HL-60 (cell line): ENCODE data around the gene TRIP13.

Source experiments
- CTCF ChIP-seq: IDR thresholded peaks from one replicate; pipeline ENCODE4 v1.5.1; 2011; ENCODE audit warnings: low read length, control low read depth, inconsistent platforms; ENCODE audit not compliant: insufficient read depth
- POLR2AphosphoS5 ChIP-seq: IDR thresholded peaks from 2 replicates; pipeline ENCODE4 v1.6.1; 2012; ENCODE audit warnings: low read depth
- REST ChIP-seq: IDR thresholded peaks from 2 replicates; pipeline ENCODE4 v1.6.1; 2012; ENCODE audit warnings: low read depth; ENCODE audit not compliant: insufficient replicate concordance
- SPI1 ChIP-seq: IDR thresholded peaks from 2 replicates; pipeline ENCODE4 v1.6.1; 2012; ENCODE audit warnings: low read depth, mild to moderate bottlenecking, borderline replicate concordance

- no peak for TF ChIP-seq CTCF
- TF ChIP-seq SPI1 = no peak
- TF ChIP-seq REST = no peak
- TF ChIP-seq POLR2AphosphoS5 = no peak
Measured at GRCh38 chr5:893137-893506, 438 bp downstream of the TRIP13 start.
